Esophagus muscularis mucosa (tissue), 4 donors: ENCODE data around the gene ARHGEF12.

Source experiments
- EP300 ChIP-seq: sonication (generic); formaldehyde crosslinking; IDR thresholded peaks from one replicate; pipeline ENCODE4 v1.6.1; 2017; ENCODE audit warnings: antibody characterized with exemption
- POLR2A ChIP-seq: fragments of 450-650 bp; IDR thresholded peaks from one replicate; pipeline ENCODE4 v1.6.1; 2017; ENCODE audit warnings: antibody characterized with exemption, moderate library complexity, mild to moderate bottlenecking, low read depth
- POLR2AphosphoS5 ChIP-seq, 2 donors: sonication (generic); formaldehyde crosslinking; IDR thresholded peaks; one replicate each; pipeline ENCODE4 v1.6.1; 2017; ENCODE audit warnings: antibody characterized with exemption in 2 of 2
- TF ChIP-seq, protein P1 (sequence below), 3 experiments: fragments of 200-600 bp in 2 of 3; fragments of 450-650 bp in 1 of 3; sonication (generic) in 2 of 3; IDR thresholded peaks; one replicate each; pipeline ENCODE4 v1.5.1; 2017 to 2019; ENCODE audit warnings: antibody characterized with exemption in 3 of 3, mild to moderate bottlenecking in 2 of 3, moderate library complexity in 1 of 3

DNA sequence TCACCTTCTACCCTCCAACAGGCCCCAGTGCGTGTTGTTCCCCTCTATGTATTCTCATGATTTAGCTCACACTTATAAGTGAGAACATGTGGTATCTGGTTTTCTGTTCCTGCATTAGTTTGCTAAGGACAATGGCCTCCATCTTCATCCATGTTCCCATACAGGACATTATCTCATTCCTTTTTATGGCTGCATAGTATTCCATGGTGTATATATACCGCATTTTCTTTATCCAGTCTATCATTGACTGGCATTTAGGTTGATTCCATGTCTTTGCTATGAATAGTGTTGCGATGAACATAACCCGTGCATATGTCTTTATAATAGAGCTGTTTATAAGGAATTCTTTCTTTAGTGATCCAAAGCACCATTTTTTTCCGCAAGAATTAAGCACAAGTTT is 39.7 kb upstream of the ARHGEF12 start:
- no peak for TF ChIP-seq POLR2A
- TF ChIP-seq, protein P1, sequence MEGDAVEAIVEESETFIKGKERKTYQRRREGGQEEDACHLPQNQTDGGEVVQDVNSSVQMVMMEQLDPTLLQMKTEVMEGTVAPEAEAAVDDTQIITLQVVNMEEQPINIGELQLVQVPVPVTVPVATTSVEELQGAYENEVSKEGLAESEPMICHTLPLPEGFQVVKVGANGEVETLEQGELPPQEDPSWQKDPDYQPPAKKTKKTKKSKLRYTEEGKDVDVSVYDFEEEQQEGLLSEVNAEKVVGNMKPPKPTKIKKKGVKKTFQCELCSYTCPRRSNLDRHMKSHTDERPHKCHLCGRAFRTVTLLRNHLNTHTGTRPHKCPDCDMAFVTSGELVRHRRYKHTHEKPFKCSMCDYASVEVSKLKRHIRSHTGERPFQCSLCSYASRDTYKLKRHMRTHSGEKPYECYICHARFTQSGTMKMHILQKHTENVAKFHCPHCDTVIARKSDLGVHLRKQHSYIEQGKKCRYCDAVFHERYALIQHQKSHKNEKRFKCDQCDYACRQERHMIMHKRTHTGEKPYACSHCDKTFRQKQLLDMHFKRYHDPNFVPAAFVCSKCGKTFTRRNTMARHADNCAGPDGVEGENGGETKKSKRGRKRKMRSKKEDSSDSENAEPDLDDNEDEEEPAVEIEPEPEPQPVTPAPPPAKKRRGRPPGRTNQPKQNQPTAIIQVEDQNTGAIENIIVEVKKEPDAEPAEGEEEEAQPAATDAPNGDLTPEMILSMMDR (IDR thresholded peaks at IDR 0.05), result no peak
- no peak for TF ChIP-seq POLR2AphosphoS5 (IDR thresholded peaks at IDR 0.05)
- TF ChIP-seq EP300, result no peak
